NB4 (cell line): Measurements from ENCODE around the gene REEP6.

Experiments used
- DNase-seq: peaks from one replicate; pipeline ENCODE4 v3.0.0; 2010; ENCODE audit warnings: low read depth
- H3K4me3 ChIP-seq: one replicate; pipeline ENCODE4 v1.5.1; 2011; ENCODE audit warnings: mild to moderate bottlenecking, low read depth, low read length, moderate library complexity
- CTCF ChIP-seq: IDR thresholded peaks from one replicate; pipeline ENCODE4 v1.5.1; 2012; ENCODE audit warnings: low read depth, low read length
- MAX ChIP-seq: IDR thresholded peaks from 2 replicates; pipeline ENCODE4 v1.6.1; 2011; ENCODE audit warnings: low read depth, low read length
- MYC ChIP-seq: IDR thresholded peaks from 2 replicates; pipeline ENCODE4 v1.6.1; 2011; ENCODE audit warnings: low read depth, low read length
- POLR2A ChIP-seq: IDR thresholded peaks from 2 replicates; pipeline ENCODE4 v1.6.1; 2011; ENCODE audit warnings: mild to moderate bottlenecking; ENCODE audit not compliant: insufficient read length; ENCODE audit errors: extremely low read depth

The REEP6 gene

GRCh38 chr19:1471010-1471514, 19.9 kb upstream of the REEP6 start:
- DNase-seq = no peak
- H3K4me3 ChIP-seq = no peak overlapping the region

GRCh38 chr19:1471515-1472160, 19.3 kb upstream of the REEP6 start:
- DNase-seq = no peak
- TF ChIP-seq MYC = no peak
- TF ChIP-seq CTCF = peak; percentile 6
- no peak overlapping the region for H3K4me3 ChIP-seq

More at GRCh38 chr19:1471010-1471514, 19.9 kb upstream of the REEP6 start:
- no peak for TF ChIP-seq MAX
- TF ChIP-seq CTCF = no peak
- no peak for TF ChIP-seq MYC
- TF ChIP-seq POLR2A = no peak

- no peak overlapping the region for H3K4me3 ChIP-seq
- DNase-seq = no peak
- TF ChIP-seq MAX (no peak), MYC (no peak), POLR2A (no peak), CTCF (no peak)
Observed at GRCh38 chr19:1472231-1473084, 18.5 kb upstream of the REEP6 start.

GRCh38 chr19:1473085-1473851, 17.7 kb upstream of the REEP6 start:
- TF ChIP-seq MYC (no peak), CTCF (no peak), MAX (no peak), POLR2A (no peak)
- no peak overlapping the region for H3K4me3 ChIP-seq
- no peak for DNase-seq

- no peak for TF ChIP-seq MAX
- no peak for TF ChIP-seq CTCF
- TF ChIP-seq POLR2A = no peak
- no peak overlapping the region for H3K4me3 ChIP-seq
- DNase-seq = no peak
Observed at GRCh38 chr19:1474011-1474764, 16.8 kb upstream of the REEP6 start.
